HG03159 (cell line): Measurements from ENCODE around the gene HAAO.

Experiments used
- ATAC-seq: cut with Tn5 transposase; IDR thresholded peaks from one replicate; pipeline ENCODE4 v1.9.1; 2021; ENCODE audit warnings: mild to moderate bottlenecking, moderate library complexity; ENCODE audit not compliant: unreplicated experiment

The HAAO gene

DNA sequence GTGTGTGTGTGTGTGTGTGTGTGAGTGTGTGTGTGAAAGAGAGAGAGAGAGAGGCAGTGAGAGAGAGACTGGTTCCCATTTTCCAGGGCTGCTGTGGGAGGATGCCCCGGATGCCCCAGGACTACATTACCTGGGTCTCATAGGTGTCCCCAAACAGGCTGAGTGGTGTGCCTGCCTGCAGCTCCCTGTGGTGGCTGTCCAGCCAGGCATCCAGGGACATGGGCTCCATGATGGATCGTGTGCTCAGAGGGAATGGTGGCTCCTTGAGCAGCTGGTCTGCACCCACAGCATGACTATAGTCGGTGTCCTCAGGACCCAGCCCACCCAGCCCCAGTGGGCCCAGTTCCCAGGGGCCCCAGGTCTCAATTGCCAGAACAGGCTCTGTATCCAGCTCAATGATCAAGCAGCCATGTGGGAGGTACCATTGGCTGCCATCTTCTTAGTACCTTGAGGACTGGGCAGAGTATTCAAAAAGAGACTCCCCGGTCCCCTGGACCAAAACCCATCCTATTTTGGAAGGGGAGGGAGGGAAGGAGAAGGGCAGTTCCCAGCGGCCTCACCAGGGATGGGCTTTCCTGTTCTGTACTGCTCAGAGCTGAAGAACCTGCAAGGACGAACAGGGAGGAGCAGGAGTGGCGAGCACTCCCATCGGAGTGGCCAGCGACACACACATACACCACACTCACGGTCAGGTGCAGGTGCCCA is 22.6 kb downstream of the HAAO start:
- no peak for ATAC-seq

DNA sequence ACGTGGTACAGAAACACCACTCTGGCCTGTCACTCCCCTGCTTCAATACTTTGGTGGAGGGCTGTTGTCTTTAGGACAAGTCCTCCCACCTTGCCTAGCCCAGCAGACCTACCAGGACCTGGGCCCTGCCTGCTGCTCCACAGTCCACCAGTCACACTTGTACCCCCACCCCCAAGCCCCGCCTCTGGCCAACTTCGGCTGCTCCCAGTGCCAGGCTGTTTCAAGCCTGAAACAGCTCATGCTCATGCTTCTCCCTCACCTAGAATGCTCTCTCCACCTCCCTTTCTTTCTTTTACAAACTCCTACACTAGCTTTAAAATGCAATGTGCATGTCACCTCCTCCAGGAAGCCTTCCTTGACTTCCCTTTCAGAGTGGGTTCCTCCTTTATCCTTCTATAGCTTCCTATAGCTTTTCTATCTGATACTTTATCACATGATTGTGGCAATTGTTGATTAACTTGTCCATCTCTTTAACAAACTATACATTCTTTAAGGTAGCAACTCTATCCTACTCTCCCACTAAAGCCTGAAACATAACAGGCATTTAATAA is 23.6 kb downstream of the HAAO start:
- no peak for ATAC-seq

DNA sequence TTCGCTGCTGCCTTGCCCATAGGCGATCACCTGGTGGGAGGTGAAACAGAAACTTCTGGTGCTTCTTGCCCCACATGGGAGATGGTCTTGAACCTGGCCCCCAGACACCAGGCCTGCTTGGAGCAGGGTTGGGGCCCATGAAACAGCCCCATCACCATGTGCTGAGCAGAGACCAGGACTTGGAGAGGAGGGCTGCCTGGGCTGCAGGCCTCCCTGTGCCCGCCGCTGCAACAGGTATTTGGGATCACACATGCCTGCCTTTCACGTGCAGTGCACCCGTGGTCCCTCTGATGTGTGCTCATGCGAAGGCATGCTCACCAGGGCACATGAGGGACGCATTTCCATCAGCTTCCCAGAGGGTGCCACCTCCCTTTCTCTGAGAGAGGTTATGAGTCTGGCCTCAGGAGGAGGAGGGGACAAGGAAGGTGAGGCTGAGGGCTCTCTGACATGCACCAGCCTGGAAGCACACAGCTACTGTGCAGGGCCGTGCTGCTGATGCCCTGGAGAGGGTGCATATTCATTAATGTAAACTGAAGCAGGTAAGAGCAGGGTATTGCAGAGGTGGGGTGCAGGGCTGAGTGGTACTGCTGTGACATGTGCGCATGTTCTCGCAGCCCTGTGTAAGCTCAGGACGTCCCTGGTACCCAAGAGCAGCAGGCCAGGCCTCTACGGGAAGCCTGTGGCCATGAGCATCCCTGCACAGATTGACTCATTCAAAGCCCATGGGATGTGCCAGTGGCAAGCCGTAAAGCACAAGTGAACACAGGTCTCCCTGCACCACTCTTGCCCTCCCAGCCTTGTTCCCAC is 24.3 kb downstream of the HAAO start:
- no peak for ATAC-seq

DNA sequence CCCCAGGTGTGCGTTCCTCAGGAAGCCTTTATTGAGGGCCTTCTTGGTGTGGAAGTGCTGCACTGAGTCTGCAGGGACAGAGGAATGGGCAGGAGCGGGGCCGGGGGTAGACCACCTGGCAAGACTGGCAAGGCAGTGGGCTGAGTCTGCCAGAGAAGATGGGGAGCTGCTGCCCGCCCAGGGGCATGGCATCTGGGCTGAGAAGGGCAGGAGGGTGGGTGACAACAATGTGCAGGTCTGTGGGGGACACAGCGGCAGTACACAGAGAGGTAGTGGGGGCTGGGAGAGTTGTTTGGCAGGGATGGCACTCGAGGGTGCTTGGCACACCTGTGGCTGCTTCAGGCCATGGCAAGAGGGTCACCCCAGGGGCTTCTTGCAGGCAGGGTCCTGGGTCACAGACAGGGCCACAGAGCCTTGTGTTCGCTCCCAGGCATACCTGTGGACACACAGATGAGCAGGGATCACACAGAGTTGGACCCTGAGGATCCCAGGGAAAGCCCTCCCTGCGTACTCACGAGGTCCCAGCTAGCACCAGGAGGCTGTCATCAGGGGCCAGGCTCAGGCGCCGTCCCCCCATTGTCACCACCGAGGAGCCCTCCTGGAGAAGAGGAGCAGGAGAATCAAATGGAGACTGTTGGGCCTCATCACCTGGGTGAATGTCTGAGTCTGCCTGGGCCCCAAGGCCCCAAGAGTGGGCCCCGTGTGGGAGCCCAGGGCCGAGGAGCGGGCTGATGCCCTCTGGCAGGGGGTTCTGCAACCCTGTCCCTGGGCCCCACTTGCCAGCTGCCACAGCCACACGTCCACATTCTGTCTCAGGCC is 25.1 kb downstream of the HAAO start:
- no peak for ATAC-seq

DNA sequence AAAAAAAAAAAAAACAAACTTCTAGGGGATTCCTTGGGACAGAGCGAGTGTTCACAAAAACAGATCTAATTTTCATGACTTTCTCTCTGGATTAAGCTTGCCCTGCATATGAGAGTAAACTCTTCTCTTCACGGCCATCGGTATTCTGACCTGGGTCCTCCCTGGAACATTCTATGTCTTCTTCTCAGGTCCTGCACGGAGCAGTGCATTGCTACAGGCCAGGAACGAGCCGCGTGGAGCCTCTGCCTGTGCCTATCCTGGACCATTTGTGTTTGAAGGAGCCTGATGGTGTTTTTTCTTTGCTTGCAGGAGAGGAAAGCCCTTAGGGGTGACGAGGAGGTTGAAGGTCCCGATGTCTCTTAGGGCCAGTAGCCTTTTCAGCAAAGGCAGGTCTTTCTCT is 26.7 kb downstream of the HAAO start:
- ATAC-seq: no peak

DNA sequence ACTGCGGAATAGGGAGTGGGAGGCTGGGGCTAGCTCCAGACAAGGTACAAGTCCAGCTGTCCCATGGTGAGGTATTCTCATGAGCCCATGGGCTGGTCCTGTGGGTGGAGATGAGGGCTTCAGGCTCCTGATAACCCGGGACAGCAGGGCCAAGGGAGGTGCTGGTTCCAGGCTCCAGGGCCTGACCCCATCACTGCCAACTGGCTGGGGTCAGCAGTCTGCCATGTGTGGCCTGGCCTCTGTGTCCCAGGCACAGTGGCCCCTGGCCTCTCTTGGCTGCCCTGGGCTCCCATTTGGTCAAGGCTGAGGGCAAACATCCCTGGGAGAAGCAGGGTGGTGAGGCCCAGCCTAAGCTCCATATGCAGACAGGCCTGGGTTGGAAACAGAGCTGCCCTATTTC is 27.5 kb downstream of the HAAO start:
- ATAC-seq: no peak

DNA sequence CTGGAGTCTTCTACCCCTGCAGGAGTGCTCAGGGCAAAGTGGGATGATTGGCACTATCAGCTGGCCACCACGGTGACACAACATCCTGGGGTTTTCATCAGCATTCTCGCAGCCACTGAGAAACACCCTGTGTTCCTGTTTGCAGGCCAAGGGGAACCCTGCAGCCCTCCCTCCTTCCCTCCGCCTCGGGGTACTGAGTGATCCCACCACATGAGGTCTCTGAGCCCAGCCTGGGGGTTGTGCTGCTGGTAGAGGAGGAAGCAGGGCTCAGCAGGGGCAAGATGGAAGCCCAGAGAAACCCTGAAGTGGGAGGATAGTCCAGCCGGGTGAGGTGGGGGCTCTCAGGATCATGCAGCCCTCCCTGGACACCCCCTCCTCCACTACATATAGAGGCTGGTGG is 28.3 kb downstream of the HAAO start, which contains the start of gene OXER1:
Gene OXER1 (minus strand): TSS at position 40 of the 400 bp plus-strand sequence. CDS start 73 bp downstream, outside the sequence.
- no peak for ATAC-seq

DNA sequence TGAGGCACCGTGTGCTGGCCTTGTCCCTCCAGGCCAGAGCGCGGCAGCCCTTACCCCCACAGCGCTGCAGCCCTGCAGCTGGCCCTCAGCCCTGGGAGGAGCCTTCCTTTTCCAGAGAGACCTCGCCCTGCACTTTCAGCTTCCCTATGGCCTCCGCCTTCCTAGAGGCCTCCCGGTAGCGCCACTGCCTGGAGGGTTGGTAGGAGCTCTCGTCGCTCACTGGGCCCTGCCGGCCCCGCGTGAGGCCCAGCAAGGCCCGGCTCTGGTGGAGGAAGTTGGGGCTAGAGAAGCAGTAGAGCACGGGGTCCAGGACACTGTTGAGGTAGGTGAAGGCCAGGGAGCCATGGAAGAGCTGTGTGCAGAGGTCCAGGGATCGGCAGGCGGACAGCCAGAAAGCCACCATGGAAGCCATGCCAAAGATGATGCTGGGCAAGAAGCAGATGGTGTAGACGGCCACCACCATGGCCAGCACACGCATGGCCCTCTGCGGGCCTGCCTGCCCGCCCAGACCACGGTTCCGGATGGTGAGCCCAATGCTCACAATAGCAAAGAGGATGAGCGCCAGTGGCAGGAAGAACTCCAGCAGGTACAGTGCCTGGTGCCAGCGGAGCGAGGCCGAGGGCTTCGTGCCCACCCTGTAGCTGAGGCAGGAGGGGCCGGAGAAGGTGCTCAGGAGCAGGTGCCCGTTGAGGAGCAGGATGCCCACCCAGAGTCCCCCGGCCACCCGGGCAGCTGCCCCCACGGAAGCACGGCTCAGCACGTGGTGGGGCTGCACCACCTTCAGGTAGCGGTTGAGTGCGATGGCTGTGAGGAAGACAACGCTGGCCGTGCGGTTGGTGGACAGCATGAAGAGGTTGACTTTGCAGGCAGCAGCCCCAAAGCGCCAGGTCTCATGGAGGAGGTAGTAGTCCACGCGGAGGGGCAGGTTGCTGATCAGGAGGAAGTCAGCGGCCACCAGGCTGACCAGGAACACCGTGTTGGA is 29.3 kb downstream of the HAAO start:
- no peak for ATAC-seq

DNA sequence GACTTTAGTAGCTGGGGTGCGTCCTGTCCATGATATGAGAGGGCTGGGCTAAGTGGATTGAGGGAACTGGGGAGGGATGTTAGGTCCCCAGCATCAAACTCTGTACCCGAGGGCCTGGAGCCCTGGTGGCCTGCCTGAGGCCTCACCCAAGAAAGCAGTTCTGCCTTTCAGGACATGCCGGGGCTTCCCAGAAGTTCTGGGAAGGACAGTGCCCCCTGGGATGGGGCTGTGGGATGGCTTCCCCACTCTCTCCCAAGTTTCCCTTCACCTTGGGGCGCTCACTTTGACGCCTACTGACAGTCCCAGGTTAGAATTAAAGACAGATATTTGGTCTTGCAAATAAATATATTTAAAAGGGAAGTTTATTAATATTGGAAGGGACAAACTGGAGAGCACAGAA is 30.2 kb downstream of the HAAO start:
- ATAC-seq: no peak

DNA sequence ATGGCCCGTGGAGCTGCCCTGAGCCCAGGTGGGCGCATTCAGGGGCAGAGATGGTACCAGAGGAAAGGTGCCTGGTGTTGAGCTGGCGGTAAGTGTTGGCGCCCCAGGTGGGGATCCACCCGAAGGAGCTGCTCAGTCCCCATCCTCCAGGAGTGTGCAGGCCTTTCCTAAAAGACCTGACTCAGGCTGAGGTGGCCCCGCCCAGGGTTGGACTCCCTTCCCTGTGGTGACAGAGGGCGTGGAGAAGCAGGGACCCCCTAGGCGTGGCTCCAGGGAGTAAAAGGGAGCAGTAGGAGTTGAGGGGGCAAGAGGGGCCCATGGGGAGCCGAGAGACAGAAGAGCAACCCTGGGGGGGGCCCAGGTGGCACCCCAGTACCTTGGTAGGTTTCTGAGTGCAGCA is 30.8 kb downstream of the HAAO start:
- no peak for ATAC-seq

DNA sequence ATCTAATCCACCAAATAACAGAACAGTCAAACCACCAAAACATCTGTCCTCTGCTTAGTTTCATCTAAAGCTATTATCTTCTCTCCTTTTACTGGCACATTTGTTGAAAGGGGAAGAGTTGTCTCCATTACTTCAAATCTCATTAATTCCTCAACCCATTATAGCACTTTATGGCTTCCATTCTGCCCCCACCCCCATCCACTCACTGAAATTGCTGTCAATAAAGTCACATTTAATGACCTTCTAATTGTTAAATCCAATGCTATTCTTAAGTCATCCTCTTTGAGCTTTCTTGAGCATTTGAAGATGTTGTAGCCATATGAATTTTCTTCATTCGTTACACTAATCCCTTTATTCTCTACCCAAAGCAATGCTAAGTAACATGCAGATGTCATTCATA is 33.6 kb downstream of the HAAO start:
- no peak for ATAC-seq

DNA sequence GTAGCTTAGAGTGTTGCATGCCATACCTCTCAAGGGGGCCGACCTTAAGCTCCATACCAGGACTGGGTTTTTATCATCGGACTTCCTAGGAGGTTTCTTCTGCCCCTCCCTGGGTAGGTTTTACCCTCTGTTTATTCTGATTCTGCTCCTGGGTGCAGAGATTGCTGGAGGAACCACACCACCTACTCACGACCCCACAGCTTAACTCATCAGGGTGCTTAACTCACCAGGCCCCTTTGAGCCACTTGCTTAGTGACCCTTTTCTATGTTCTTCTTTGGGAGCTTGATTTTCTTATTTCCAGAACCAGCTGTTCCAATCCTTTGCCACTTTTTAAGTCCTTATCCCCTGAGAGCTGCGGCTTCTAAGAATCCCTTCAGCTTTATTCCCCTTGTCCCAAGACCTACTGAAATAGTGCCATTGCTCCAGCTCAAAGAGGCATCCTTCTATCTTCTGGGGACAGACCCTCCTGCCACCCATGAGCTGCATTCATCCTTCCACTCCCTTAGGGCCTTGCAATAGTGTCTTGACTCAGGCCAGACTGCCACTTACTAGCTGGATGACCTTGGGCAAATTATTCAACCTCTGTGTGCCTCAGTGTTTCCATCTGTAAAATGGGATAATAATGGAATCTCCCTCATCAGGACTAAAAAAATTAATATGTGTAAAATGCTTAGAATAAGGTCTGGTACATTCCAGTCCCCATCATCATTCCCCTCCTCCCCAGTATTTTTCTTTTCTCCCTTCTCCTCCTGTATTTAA is 34.2 kb downstream of the HAAO start:
- ATAC-seq: no peak

DNA sequence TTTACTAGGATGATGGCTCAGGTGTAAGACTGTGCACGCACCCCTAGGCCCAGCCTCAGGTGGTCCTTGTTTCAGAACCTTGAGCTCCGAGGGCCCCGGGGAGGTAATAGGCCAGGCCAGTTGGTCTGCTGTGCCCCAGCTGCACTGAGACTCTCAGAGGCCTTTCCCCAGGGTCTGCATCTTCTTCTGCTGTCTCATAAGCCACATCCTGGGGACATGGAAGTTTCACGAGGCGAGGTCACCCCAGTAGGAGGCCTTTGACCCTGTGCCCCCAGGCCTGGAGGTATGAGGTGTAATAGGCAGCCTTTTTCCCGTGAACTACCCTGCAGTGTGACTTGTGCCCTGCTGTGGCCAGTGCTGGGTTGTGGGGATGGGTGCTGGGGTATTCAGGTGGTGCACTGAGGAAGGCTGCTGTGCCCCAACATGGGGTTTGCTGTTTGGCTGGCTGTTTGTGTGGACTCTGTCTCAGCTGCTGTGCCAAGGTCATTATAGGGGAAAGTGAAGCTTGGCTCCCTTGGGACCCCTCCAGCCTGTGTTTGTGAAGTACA is 35.3 kb downstream of the HAAO start:
- ATAC-seq: no peak

DNA sequence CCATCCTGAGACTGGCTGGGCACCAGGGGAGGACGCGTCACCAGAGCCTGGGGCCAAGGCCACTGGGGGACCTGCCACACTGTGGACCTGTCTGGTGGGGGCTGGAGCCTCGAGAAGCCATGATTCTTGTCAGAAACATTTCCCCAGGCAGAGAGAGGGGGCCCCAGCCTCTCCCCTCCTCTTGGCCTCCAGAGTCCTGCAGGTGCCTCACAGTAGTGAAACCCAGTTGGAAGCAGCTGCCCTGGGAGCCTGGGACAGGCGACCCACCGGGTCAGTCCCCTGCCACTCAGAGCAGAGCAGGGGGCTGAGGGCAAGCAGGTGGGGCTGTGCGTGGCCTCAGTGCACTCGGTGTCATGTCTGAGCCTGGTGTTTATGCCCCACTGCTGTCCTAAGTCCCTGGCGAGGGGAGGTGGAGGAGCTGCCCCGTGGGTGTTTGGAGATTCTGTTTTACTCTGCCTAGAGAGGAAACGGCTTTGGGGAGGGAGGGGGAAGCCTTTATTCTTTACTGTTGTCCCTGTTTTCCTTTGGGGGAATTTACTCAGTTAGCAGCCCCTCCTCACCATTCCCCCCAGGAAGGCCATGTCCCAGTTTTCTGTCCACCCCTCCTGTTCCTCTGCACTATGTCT is 36.1 kb downstream of the HAAO start:
- ATAC-seq: no peak

DNA sequence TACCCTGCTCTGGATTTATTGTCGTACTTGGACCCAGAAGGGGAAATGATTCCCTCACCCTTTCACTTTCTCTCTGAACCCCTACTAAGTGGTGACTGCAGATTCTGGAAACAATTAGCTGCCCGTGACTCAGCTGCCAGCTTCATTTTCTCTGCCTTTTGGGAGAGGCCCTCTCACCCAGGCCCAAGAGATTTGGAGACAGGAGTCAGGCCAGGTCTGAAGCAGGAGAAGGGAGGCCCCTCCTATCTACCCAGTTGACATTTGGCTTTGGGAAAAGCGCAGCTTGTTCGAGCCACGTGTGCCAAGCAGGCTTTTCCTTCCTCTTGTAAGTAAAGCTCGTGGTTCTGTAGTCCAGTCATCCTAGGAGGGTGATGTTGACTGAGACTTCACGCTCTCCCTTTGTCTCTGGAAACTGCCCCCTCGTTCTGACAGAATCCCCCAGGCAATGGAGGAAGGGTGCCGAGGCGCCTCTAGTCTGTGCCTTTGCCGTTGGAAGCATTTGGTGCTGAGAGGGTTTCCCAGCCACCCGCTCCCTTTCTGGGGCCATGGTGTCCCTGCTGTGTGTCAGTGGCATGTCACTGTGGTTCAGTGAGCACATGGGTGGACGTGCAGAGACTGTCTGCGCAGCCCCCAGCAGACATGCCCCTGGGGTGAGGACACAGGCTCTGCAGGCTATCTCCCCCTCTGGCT is 37.0 kb downstream of the HAAO start:
- ATAC-seq: no peak

DNA sequence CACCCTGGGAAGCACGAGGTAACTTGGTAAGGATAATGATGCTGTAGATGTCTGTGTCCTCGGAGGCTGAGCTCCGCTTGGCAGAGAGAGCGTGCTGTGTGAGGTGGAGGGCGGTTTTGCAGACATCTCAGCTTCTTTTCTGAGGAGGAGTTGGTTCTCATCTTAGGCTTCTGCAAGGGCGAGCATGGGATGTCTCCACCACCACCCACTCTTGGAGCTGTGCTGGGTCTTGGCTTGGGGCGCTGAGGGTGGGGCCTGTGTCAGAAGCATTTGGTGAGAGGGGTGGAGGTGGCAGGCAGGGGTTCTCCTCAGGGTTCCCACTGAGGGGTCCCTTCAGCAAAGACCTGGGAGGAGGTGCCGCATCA is 37.6 kb downstream of the HAAO start:
- no peak for ATAC-seq

DNA sequence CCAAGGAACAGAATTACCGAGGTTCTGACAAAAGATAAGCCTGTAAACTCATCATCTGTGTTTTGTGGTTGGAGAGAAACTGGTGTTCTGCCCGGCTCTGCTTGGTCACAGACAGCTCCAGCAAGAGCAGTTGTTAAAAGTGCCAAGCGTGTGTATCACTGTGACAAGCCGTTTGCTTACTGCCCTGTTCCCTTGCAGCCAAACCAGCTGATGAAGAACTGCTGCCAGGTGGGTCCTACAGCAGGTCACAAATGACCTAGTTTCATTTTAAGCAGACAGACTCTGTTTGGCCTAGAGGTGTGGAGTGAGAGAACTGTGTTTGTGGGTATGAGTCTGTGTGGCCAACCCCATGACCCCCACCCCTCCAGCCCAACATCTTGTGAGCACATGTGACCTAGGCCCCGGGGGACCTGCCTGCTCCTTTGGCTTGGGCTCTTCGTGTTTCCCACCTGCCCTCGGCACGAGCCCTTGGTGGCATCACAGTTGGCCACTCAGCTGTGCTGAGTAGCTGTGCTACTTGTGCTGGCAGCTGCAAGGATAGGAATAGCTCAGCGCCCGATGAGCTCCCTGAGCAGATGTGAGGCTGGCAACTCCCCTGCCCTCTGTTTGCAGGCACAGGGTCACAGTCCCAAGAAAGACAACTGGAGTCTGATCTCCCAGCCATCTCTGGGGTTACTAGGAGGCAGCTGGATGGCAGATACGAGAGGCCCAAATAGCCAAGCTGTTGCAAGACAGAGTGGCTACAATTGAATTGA is 38.2 kb downstream of the HAAO start:
- ATAC-seq: peak; percentile 74
